Activated CD4-positive, alpha-beta memory T cell treated with anti-CD3 and anti-CD28 coated beads, Interleukin-2, amount 10 ng/mL, durations not matched to agents 7 days and 5 days (primary cell): Measurements from ENCODE around the gene EDEM1. TPM values are rescaled to one million over a fixed set of nuclear protein-coding genes. Genes with fewer than 3 reads are reported as not detected.

ENCODE experiments used
- total RNA-seq, 2 experiments: library from RNA; stranded (reverse); gene quantifications; one replicate each; pipeline ENCODE4 v1.2.3, GENCODE V29; 2021

EDEM1 gene
- total RNA-seq, 2 experiments from 2014 or later = 148 to 150 TPM

Other genes with a start within 250 kb of the EDEM1 start
- 100 to 1,000 TPM; 316 to 318 TPM for gene BHLHE40, start 208.3 kb upstream of the EDEM1 start, total RNA-seq
- gene ARL8B, start 65.4 kb upstream of the EDEM1 start, total RNA-seq = 10 to 100 TPM; 38.2 to 45.7 TPM